OCI-LY3 (cell line): ENCODE measurements around the gene ATP2A3.
A peak's percentile ranks its signal among the peaks of the same experiment; 100 is the strongest.

Experiments
- H2AFZ ChIP-seq: fragments of 200-600, 300-600 bp; shearing (Covaris generic); 2 replicates; pipeline ENCODE4 v1.6.0; 2014; ENCODE audit warnings: antibody characterized with exemption, low read depth, low read length
- H3K27ac ChIP-seq: fragments of 200-600, 300-600 bp; sonication (generic); 2 replicates; pipeline ENCODE4 v1.5.1; 2014; ENCODE audit warnings: mild to moderate bottlenecking, low read length, moderate library complexity, mixed read lengths
- H3K27me3 ChIP-seq: fragments of 200-600, 300-600 bp; sonication (generic); 2 replicates; pipeline ENCODE4 v1.6.1; 2014; ENCODE audit warnings: low read depth, low read length, mixed read lengths
- H3K36me3 ChIP-seq: fragments of 200-600, 300-600 bp; sonication (generic); replicated peaks from 2 replicates; pipeline ENCODE3; 2014; ENCODE audit warnings: low read depth, low read length, mixed read lengths
- H3K4me1 ChIP-seq: fragments of 300-600, 200-600 bp; sonication (generic); 2 replicates; pipeline ENCODE4 v1.6.1; 2014; ENCODE audit warnings: low read length, mixed read lengths
- H3K4me2 ChIP-seq: fragments of 200-600, 300-600 bp; sonication (generic); 2 replicates; pipeline ENCODE4 v1.6.1; 2014; ENCODE audit warnings: low read length, mixed read lengths
- H3K4me3 ChIP-seq: fragments of 300-600, 200-600 bp; sonication (generic); 2 replicates; pipeline ENCODE4 v1.5.1; 2014; ENCODE audit warnings: antibody characterized with exemption, mild to moderate bottlenecking, low read length, moderate library complexity
- H3K79me2 ChIP-seq: fragments of 300-600, 200-600 bp; shearing (Covaris generic); 2 replicates; pipeline ENCODE4 v1.6.1; 2014; ENCODE audit warnings: mild to moderate bottlenecking, low read length, mixed read lengths
- H3K9ac ChIP-seq: fragments of 300-600, 200-600 bp; shearing (Covaris generic); 2 replicates; pipeline ENCODE4 v1.6.0; 2014; ENCODE audit warnings: mild to moderate bottlenecking, low read length, moderate library complexity
- H3K9me3 ChIP-seq: fragments of 200-600, 300-600 bp; shearing (Covaris generic); 2 replicates; pipeline ENCODE4 v1.6.1; 2014; ENCODE audit warnings: low read length, mixed read lengths; ENCODE audit not compliant: insufficient read depth
- H4K20me1 ChIP-seq: fragments of 200-600, 300-600 bp; sonication (generic); 2 replicates; pipeline ENCODE4 v1.6.1; 2016; ENCODE audit warnings: low read length, mixed read lengths; ENCODE audit not compliant: insufficient read depth
- EZH2phosphoT487 ChIP-seq: fragments of 200-600 bp; shearing (Covaris generic); IDR thresholded peaks from 2 replicates; pipeline ENCODE4 v1.6.1; 2018; ENCODE audit warnings: antibody characterized with exemption, mixed run types, low read depth
- TF ChIP-seq, protein P1 (sequence below): fragments of 200-600, 300-600 bp; sonication (generic); IDR thresholded peaks from 2 replicates; pipeline ENCODE4 v1.5.1; 2014; ENCODE audit warnings: antibody characterized with exemption, low read length, low read depth

Gene ATP2A3

DNA sequence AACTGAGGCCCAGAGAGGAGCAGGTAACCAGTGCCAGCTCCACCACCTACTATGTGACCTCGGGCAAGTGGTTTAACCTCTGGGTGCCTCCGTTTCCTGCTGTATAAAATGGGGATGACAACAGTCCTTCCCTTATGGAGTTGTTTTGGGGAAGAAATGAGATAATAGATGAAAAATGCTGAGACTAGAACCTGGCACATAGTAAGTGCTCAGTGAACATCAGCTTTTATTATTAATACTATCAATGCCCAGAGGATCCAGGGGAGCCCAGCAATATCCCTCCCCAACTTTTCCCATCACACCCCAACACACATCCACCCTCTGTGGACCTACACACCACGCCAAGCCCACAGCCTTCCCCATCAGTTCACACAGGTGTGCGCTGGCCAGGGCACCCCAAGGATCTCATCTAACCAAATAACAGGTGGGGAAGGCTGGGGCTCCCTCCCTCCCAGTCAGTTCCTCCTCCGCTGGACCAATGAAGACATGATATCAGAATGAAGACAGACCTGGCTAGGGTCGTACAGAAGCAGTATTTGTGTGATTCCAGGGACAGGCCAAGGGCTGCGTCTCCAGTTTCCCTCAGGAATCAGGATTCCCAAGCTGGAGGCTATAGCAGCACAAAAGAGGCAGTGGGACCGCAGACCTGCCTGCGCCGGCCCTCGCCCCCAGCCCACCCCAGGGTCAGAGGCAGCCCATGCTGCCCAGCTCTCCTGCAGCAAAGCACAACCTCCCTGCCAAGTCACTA lies 1.8 kb downstream of the ATP2A3 start:
- Histone ChIP-seq H3K36me3 (peaks cover 13% of the 10 kb centered on the region), H3K9ac (peak overlapping the region; percentile 94; the same call in 1 of the 2 replicates), H3K27me3 (no peaks in the 10 kb centered on the region), H3K27ac (no peak overlapping the region; the same call in 1 of the 2 replicates), H3K4me3 (peak overlapping the region; percentile 99), H4K20me1 (peaks cover 51% of the 10 kb centered on the region), H3K4me1 (peaks cover 44% of the 10 kb centered on the region), H3K4me2 (peak overlapping the region; percentile 96), H3K9me3 (no peaks in the 10 kb centered on the region), H3K79me2 (peaks cover 55% of the 10 kb centered on the region), H2AFZ (no peak overlapping the region)
- TF ChIP-seq EZH2phosphoT487, result no peak
- TF ChIP-seq, protein P1, sequence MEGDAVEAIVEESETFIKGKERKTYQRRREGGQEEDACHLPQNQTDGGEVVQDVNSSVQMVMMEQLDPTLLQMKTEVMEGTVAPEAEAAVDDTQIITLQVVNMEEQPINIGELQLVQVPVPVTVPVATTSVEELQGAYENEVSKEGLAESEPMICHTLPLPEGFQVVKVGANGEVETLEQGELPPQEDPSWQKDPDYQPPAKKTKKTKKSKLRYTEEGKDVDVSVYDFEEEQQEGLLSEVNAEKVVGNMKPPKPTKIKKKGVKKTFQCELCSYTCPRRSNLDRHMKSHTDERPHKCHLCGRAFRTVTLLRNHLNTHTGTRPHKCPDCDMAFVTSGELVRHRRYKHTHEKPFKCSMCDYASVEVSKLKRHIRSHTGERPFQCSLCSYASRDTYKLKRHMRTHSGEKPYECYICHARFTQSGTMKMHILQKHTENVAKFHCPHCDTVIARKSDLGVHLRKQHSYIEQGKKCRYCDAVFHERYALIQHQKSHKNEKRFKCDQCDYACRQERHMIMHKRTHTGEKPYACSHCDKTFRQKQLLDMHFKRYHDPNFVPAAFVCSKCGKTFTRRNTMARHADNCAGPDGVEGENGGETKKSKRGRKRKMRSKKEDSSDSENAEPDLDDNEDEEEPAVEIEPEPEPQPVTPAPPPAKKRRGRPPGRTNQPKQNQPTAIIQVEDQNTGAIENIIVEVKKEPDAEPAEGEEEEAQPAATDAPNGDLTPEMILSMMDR, result no peak

DNA sequence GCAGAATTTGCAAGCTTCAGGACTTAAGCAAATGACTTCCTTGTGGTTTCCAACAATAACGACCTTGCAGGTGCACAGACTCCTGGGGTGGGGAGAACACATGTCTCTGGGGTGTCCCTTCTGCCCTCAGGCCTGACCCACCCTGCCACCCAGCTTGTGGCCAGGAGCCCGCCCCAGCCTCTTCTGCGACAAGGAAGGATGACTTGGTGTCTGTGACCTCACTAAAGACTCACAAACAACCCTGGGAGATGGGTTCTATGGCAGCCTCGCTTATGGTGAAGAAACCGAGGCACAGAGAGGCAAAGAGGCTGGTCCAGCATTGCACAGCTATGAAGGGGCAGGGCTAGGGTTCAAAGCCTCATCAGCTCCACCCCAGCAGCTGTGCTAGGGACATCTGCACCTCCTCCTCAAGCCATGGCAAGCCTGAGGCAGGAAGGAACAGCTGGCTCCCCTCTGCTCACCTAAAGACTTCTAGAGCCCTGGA lies 2.6 kb downstream of the ATP2A3 start:
- Histone ChIP-seq H3K4me1 (peaks cover 46% of the 10 kb centered on the region), H3K36me3 (peaks cover 13% of the 10 kb centered on the region), H3K4me3 (peak overlapping the region; percentile 99), H3K27ac (no peak overlapping the region; the same call in 1 of the 2 replicates), H3K9me3 (no peaks in the 10 kb centered on the region), H4K20me1 (peaks cover 59% of the 10 kb centered on the region), H3K27me3 (no peaks in the 10 kb centered on the region), H2AFZ (no peak overlapping the region), H3K79me2 (peaks cover 60% of the 10 kb centered on the region), H3K9ac (0 out of 2 replicates have a peak overlapping the region, but pooled peaks have one; percentile 94), H3K4me2 (peak overlapping the region; percentile 96)
- no peak for TF ChIP-seq EZH2phosphoT487
- TF ChIP-seq, protein P1, result no peak

- Histone ChIP-seq H3K4me2 (peak overlapping the region; percentile 96; the same call in 1 of the 2 replicates), H2AFZ (no peak overlapping the region), H3K4me1 (peaks cover 50% of the 10 kb centered on the region), H3K79me2 (peaks cover 64% of the 10 kb centered on the region), H4K20me1 (peaks cover 61% of the 10 kb centered on the region), H3K36me3 (peaks cover 13% of the 10 kb centered on the region), H3K9me3 (no peaks in the 10 kb centered on the region), H3K27me3 (no peaks in the 10 kb centered on the region), H3K9ac (no peak overlapping the region), H3K27ac (no peak overlapping the region), H3K4me3 (no peak overlapping the region)
- TF ChIP-seq EZH2phosphoT487, result no peak
- TF ChIP-seq, protein P1, result no peak
These were observed 3.5 kb downstream of the ATP2A3 start for GRCh38 chr17:3960764-3961163.

- Histone ChIP-seq H3K4me1 (peaks cover 52% of the 10 kb centered on the region), H3K79me2 (peaks cover 64% of the 10 kb centered on the region), H3K27ac (no peak overlapping the region), H4K20me1 (peaks cover 61% of the 10 kb centered on the region), H2AFZ (no peak overlapping the region), H3K9me3 (no peaks in the 10 kb centered on the region), H3K4me2 (no peak overlapping the region), H3K9ac (no peak overlapping the region), H3K27me3 (no peaks in the 10 kb centered on the region), H3K36me3 (peaks cover 13% of the 10 kb centered on the region), H3K4me3 (no peak overlapping the region)
- TF ChIP-seq EZH2phosphoT487, result no peak
- TF ChIP-seq, protein P1, result no peak
These were observed 4.2 kb downstream of the ATP2A3 start for GRCh38 chr17:3959921-3960601.
